GM12878 (cell line): ENCODE measurements around the gene MEF2C. TPM values are rescaled to one million over a fixed set of nuclear protein-coding genes. Genes with fewer than 3 reads are reported as not detected.

Experiments
- ATAC-seq: fragments of 200-7000 bp; cut with Tn5 transposase; 3 replicates; pipeline ENCODE4 v1.9.1; 2020; ENCODE audit warnings: mild to moderate bottlenecking, moderate library complexity
- BruUV-seq: library from RNA; stranded (reverse); fragments of 400-500 nt; replicated peaks from 2 replicates; lab custom pipeline; 2021; lab: Mats Ljungman, UMichigan
- CTCF ChIA-PET: fragments of 300-600 bp; sonication (Branson Sonifier 250); formaldehyde crosslinking; extraction: SDS; loops from one replicate; lab custom pipeline; 2021; ENCODE audit warnings: inconsistent platforms; lab: Yijun Ruan, JAX
- POLR2A ChIA-PET: fragments of 350-600 bp; formaldehyde crosslinking; extraction: SDS; loops from one replicate; lab custom pipeline; 2021; ENCODE audit warnings: inconsistent platforms; lab: Charles Lee
- RAD21 ChIA-PET: fragments of 300-600 bp; sonication (Branson Sonifier 250); formaldehyde crosslinking; loops from one replicate; lab custom pipeline; 2023; ENCODE audit warnings: antibody characterized with exemption; ENCODE audit not compliant: unreplicated experiment; lab: Charles Lee
- SMC1A ChIA-PET: fragments of 300-600 bp; sonication (Branson Sonifier 250); formaldehyde crosslinking; loops from one replicate; lab custom pipeline; 2023; ENCODE audit not compliant: unreplicated experiment, uncharacterized antibody; lab: Charles Lee
- DNase-seq: peaks from one replicate; pipeline ENCODE4 v3.0.0-alpha.2; 2011; ENCODE audit warnings: low read depth, low spot score
- FAIRE-seq: peaks from 3 replicates; lab custom pipeline; 2011; peaks lifted over from hg19 to GRCh38; lab: Jason Lieb, UNC
- H2AFZ ChIP-seq: 2 replicates; pipeline ENCODE4 v1.6.0; 2011; ENCODE audit warnings: low read depth, low read length, control low read depth; ENCODE audit not compliant: control insufficient read depth
- H3K27ac ChIP-seq: 2 replicates; pipeline ENCODE4 v1.5.1; 2011; ENCODE audit warnings: control low read depth; ENCODE audit not compliant: control insufficient read depth, insufficient read depth
- H3K27me3 ChIP-seq, 2 experiments: replicated peaks in 1 of 2; 2 replicates each; pipeline versions ENCODE4 v1.6.0 to v1.6.1; 2011; ENCODE audit warnings: low read length in 1 of 2; ENCODE audit not compliant: control insufficient read depth in 2 of 2, insufficient read depth in 2 of 2
- H3K36me3 ChIP-seq, 2 experiments: 2 replicates each; pipeline ENCODE4 v1.5.1; 2011; ENCODE audit warnings: low read length in 1 of 2; ENCODE audit not compliant: control insufficient read depth in 2 of 2, insufficient read depth in 2 of 2
- H3K4me1 ChIP-seq: 2 replicates; pipeline ENCODE4 v1.6.1; 2011; ENCODE audit warnings: mild to moderate bottlenecking, low read length, moderate library complexity, mixed read lengths; ENCODE audit not compliant: control insufficient read depth, insufficient read depth
- H3K4me2 ChIP-seq: 2 replicates; pipeline ENCODE4 v1.6.0; 2011; ENCODE audit warnings: control low read depth; ENCODE audit not compliant: control insufficient read depth, insufficient read depth
- H3K4me3 ChIP-seq: fragments of 200-600 bp; sonication (generic); 2 replicates; pipeline ENCODE4 v1.5.1; 2016
- H3K79me2 ChIP-seq: 2 replicates; pipeline ENCODE4 v1.6.0; 2011; ENCODE audit warnings: low read length; ENCODE audit not compliant: control insufficient read depth, insufficient read depth
- H3K9ac ChIP-seq: 2 replicates; pipeline ENCODE4 v1.8.0; 2011; ENCODE audit warnings: low read length, control low read depth, mixed read lengths; ENCODE audit not compliant: control insufficient read depth, insufficient read depth
- H3K9me3 ChIP-seq: replicated peaks from 3 replicates; pipeline ENCODE4 v1.5.1; 2011; ENCODE audit warnings: mild to moderate bottlenecking, low read length; ENCODE audit not compliant: control insufficient read depth, insufficient read depth
- H4K20me1 ChIP-seq: 2 replicates; pipeline ENCODE4 v1.6.0; 2011; ENCODE audit not compliant: control insufficient read depth, insufficient read depth
- BACH1 ChIP-seq: fragments of 450-650 bp; IDR thresholded peaks from 2 replicates; pipeline ENCODE4 v1.6.1; 2017; ENCODE audit warnings: mild to moderate bottlenecking, borderline replicate concordance
- BHLHE40 ChIP-seq, 2 experiments: fragments of 450-650 bp in 1 of 2; IDR thresholded peaks; 2 replicates each; pipeline ENCODE4 v1.6.1; 2011 to 2017; ENCODE audit warnings: low read depth in 2 of 2, borderline replicate concordance in 1 of 2, improper control_type of control experiment in 1 of 2, low read length in 1 of 2, mild to moderate bottlenecking in 1 of 2
- MEF2A ChIP-seq: IDR thresholded peaks from 2 replicates; pipeline ENCODE4 v1.6.1; 2011; ENCODE audit warnings: low read depth, mild to moderate bottlenecking, low read length, moderate library complexity; ENCODE audit not compliant: insufficient read depth
- PML ChIP-seq: IDR thresholded peaks from 2 replicates; pipeline ENCODE4 v1.6.1; 2012; ENCODE audit warnings: low read length, inconsistent platforms
- RAD51 ChIP-seq: fragments of 450-650 bp; IDR thresholded peaks from 2 replicates; pipeline ENCODE4 v1.6.1; 2016; ENCODE audit warnings: moderate library complexity, mild to moderate bottlenecking, inconsistent platforms
- WGBS: methylation state at CpG from one replicate; pipeline ENCODE4 v1.1.6; 2016; ENCODE audit warnings: low lambda C conversion rate; ENCODE audit not compliant: insufficient replicate concordance, insufficient coverage; ENCODE audit errors: missing lambda C conversion rate; 5-methylcytosine and 5-hydroxymethylcytosine counted together
- in situ Hi-C: fragments of 300-500 bp; cut with MboI; formaldehyde crosslinking; loops from 9 replicates; pipeline ENCODE4 v1.14.3; 2018; ENCODE audit warnings: mixed read lengths
- intact Hi-C: fragments of 100-400 bp; cut with micrococcal nuclease; formaldehyde crosslinking; loops from one replicate; pipeline ENCODE4 v1.14.2; 2022; ENCODE audit not compliant: unreplicated experiment
- polyA plus RNA-seq, 11 experiments: library from polyadenylated mRNA; depleted of rRNA in 4 of 11; unstranded in 6 of 11; stranded (reverse) in 5 of 11; fragments of >200 nt; fragmentation: Nextera tagmentation in 4 of 11; fragmentation: Illumina TruSeq in 1 of 11; extraction: Ambion mirVana in 4 of 11; extraction: Trizol in 1 of 11; gene quantifications; 1 replicate in 1 of 11; 2 replicates in 10 of 11; pipeline versions ENCODE4 v1.2.1 to v1.2.3, GENCODE V29; 2011 to 2016; ENCODE audit warnings: inconsistent platforms in 2 of 11, missing spikeins in 2 of 11, low read depth in 1 of 11
- total RNA-seq, 4 experiments: library from RNA; depleted of rRNA in 3 of 4; stranded (reverse); fragments of >200 nt in 3 of 4; fragmentation: Illumina TruSeq in 1 of 4; extraction: Trizol in 1 of 4; gene quantifications; 2 replicates each; pipeline versions ENCODE4 v1.2.1 to v1.2.3, GENCODE V29; 2013 to 2021
- TF ChIP-seq, protein P1 (sequence below): IDR thresholded peaks from 2 replicates; pipeline ENCODE4 v1.6.1; 2012; ENCODE audit warnings: low read depth, low read length, improper control_type of control experiment
- TF ChIP-seq, protein P2 (sequence below), 3 experiments: IDR thresholded peaks in 2 of 3; conservative IDR thresholded peaks in 1 of 3; 2 replicates each; pipeline ENCODE4 v1.5.1; 2011; ENCODE audit warnings: low read depth in 3 of 3, low read length in 3 of 3, mild to moderate bottlenecking in 3 of 3, control low read depth in 2 of 3, moderate library complexity in 2 of 3, inconsistent platforms in 1 of 3, mixed read lengths in 1 of 3; ENCODE audit not compliant: control insufficient read depth in 2 of 3, insufficient read depth in 1 of 3; ENCODE audit errors: extremely low read depth in 1 of 3

Gene MEF2C
- total and polyA plus RNA-seq, 10 of the 15 experiments (the other 5 are each of a cell fraction or from before 2014, with no cell fraction given): 104 to 225 (median 180) TPM

DNA sequence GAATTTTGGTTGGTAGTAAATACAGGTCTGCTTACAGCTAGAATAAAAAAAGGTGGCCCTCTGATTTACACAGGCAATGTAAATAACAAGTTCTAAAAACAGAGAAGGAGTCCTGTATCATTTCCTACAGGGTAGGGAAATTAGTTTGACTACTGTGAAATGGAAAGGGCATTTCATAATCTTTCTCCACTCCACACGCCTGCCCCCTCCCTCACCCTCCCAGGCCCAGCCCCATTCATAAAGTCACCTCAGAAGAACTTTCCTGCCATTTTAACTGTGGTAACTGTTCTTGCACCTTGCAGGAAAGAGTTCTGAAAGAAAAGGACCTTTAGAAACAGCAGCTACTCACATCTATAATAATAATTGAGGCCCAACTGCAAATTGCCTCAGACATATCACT lies 69.7 kb downstream of the MEF2C start:
- intact Hi-C loops: no loop called here
- Histone ChIP-seq H4K20me1 (no peaks in the 10 kb centered on the region), H3K36me3 (peaks cover 2 to 8% of the 10 kb centered on the region in 2 experiments; a peak in 3 of 4 replicates), H3K9me3 (peaks cover 3% of the 10 kb centered on the region; the same call in 2 of the 3 replicates), H3K9ac (no peak overlapping the region), H3K4me1 (peaks cover 32% of the 10 kb centered on the region), H3K4me3 (no peak overlapping the region), H3K4me2 (0 out of 2 replicates have a peak overlapping the region, but pooled peaks have one; percentile 9), H3K27ac (peak overlapping the region; percentile 4; the same call in 1 of the 2 replicates), H2AFZ (no peak overlapping the region), H3K79me2 (peaks cover 99% of the 10 kb centered on the region), H3K27me3 (no peaks in the 10 kb centered on the region)
- ChIA-PET CTCF (interaction anchor here (1.1 to 2.9 kb wide), 3 partner anchors 9 to 84 kb away, joined by 3 to 14 read pairs (median 13); no protein-coding TSS in a partner anchor), POLR2A (interaction anchor here (1.2 to 1.8 kb wide), 4 partner anchors 9 to 82 kb away, joined by 3 to 4 read pairs (median 3); no protein-coding TSS in a partner anchor), RAD21 (interaction anchor here (0.9 to 5.7 kb wide), 6 partner anchors 9 to 83 kb away, joined by 3 to 43 read pairs (median 5); no protein-coding TSS in a partner anchor), SMC1A (interaction anchor here (0.9 to 4.9 kb wide), 12 partner anchors 8 to 88 kb away, joined by 3 to 33 read pairs (median 5); no protein-coding TSS in a partner anchor)
- DNase-seq (no peak), FAIRE-seq (no peak), ATAC-seq (peak; percentile 27)
- in situ Hi-C loops: no loop called here
- no peak for TF ChIP-seq PML
- TF ChIP-seq, protein P1, sequence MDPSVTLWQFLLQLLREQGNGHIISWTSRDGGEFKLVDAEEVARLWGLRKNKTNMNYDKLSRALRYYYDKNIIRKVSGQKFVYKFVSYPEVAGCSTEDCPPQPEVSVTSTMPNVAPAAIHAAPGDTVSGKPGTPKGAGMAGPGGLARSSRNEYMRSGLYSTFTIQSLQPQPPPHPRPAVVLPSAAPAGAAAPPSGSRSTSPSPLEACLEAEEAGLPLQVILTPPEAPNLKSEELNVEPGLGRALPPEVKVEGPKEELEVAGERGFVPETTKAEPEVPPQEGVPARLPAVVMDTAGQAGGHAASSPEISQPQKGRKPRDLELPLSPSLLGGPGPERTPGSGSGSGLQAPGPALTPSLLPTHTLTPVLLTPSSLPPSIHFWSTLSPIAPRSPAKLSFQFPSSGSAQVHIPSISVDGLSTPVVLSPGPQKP: no peak
- no peak for TF ChIP-seq MEF2A
- TF ChIP-seq BACH1: no peak
- no peak for TF ChIP-seq BHLHE40 (IDR thresholded peaks at IDR 0.05; ENCODE audit: borderline replicate concordance in 1 of 2, low read depth in 2 of 2, low read length in 1 of 2)
- no peak for TF ChIP-seq RAD51
- TF ChIP-seq, protein P2, sequence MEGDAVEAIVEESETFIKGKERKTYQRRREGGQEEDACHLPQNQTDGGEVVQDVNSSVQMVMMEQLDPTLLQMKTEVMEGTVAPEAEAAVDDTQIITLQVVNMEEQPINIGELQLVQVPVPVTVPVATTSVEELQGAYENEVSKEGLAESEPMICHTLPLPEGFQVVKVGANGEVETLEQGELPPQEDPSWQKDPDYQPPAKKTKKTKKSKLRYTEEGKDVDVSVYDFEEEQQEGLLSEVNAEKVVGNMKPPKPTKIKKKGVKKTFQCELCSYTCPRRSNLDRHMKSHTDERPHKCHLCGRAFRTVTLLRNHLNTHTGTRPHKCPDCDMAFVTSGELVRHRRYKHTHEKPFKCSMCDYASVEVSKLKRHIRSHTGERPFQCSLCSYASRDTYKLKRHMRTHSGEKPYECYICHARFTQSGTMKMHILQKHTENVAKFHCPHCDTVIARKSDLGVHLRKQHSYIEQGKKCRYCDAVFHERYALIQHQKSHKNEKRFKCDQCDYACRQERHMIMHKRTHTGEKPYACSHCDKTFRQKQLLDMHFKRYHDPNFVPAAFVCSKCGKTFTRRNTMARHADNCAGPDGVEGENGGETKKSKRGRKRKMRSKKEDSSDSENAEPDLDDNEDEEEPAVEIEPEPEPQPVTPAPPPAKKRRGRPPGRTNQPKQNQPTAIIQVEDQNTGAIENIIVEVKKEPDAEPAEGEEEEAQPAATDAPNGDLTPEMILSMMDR (IDR thresholded peaks at IDR 0.05 in 2 of 3, conservative IDR thresholded peaks at IDR 0.05 in 1 of 3; ENCODE audit: control insufficient read depth in 2 of 3, extremely low read depth in 1 of 3, insufficient read depth in 1 of 3, low read depth in 3 of 3, low read length in 3 of 3): no peak
- no CpG with 5 or more reads among the region's 1 CpG for WGBS
- BruUV-seq: no TSS peak
